ENCODE results near the gene RASSF4.

RASSF4 gene, protein sequence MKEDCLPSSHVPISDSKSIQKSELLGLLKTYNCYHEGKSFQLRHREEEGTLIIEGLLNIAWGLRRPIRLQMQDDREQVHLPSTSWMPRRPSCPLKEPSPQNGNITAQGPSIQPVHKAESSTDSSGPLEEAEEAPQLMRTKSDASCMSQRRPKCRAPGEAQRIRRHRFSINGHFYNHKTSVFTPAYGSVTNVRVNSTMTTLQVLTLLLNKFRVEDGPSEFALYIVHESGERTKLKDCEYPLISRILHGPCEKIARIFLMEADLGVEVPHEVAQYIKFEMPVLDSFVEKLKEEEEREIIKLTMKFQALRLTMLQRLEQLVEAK

GRCh38 chr10:44959247-44960087 lies at the start of gene RASSF4:
TSS of gene RASSF4 (plus strand) at chr10:44959802. CDS start at chr10:44970203, 10,401 bp downstream.
- no peak for FAIRE-seq

GRCh38 chr10:44909910-44910309 lies 49.7 kb upstream of the RASSF4 start:
- no peak for FAIRE-seq

- FAIRE-seq = no peak
Observed at GRCh38 chr10:44910602-44911001, 49.0 kb upstream of the RASSF4 start.

GRCh38 chr10:44911081-44911540 lies 48.5 kb upstream of the RASSF4 start, which contains the start of gene TMEM72:
TSS of gene TMEM72 (plus strand) at chr10:44911337. CDS start at chr10:44911513, 176 bp downstream.
- FAIRE-seq = no peak

GRCh38 chr10:44911951-44912350 lies 47.7 kb upstream of the RASSF4 start:
- FAIRE-seq = no peak

- no peak for FAIRE-seq
Observed at GRCh38 chr10:44913350-44914081, 46.1 kb upstream of the RASSF4 start.

DNA sequence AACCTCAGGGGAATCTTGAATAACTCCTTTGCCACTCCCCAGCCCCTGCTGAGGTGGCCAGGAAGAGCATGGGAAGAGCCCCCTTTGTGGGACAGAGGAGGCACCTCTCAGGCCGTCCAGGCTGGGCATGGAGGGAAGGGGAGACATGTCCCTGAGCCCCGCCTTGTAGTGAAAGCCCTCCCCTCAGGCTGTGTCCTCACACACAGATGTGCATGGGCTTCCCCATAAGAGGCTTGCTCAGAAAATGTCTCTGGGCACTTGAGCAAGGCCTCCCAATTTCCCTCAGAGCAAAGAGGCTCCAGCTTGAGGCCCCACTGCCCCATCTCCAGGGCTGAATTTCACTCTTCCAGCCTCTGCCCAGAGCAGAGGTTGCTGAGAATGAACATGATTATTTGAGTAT lies 44.7 kb upstream of the RASSF4 start:
- FAIRE-seq = no peak

- no peak for FAIRE-seq
Observed at GRCh38 chr10:44916429-44916828, 43.2 kb upstream of the RASSF4 start.

GRCh38 chr10:44917848-44918247 lies 41.8 kb upstream of the RASSF4 start:
- FAIRE-seq = no peak

- no peak for FAIRE-seq
Observed at GRCh38 chr10:44920252-44920651, 39.4 kb upstream of the RASSF4 start.

DNA sequence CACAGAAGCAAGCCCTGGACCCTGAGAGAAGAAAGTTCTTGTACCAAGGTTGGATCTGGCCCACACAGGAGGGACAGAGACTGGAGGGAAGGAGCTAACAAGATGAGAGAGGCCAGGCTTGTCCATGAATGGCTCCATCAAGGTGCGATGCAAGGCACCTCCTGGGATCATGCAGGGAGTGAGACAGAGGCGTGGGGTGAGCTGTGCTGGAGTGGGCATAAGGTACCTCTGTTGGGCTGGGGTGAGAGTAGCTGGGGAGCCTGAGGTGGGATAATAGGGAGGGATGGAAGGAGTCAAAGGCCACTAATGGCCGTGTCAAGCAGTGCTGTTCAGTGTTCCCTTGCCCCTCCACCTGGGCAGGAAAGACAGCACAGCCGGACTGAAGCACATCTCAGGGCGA lies 38.5 kb upstream of the RASSF4 start:
- no peak for FAIRE-seq

- no peak for FAIRE-seq
Observed at GRCh38 chr10:44921506-44921905, 38.1 kb upstream of the RASSF4 start.

GRCh38 chr10:44922021-44922420 lies 37.6 kb upstream of the RASSF4 start:
- no peak for FAIRE-seq

DNA sequence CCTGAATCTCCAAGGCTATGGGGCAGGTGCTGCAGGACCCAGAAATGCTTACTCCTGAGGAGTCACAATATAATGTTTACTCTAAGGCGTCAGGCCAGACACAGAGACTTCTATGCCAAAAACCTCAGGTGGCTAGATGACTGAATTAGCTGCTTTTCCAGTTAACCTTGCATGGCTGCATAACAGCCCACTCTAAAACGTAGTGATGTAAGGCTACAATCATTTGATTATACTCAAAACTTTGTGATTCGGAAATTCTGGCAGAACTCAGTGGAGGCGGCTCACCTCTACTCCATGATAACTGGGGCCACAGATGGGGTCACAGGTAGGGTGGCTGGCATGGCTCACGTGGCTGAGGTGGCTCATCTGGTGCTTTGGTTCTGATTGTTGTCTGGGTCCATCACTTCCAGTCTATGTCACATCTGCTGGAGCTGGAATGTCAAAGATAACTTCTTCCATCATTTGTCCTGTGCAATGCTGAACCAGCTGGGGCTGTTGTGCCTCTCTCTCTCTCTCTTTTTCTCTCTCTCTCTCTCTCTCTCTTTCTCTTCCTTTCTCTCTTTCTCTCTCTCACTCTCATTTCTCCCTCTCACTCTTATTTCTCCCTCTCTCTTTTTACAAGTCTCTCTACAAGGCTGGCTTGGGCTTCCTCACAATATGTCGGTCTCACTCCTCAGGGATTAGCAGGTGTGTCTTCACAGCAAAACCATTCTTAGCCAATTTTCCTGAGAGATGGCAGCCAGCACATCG lies 36.6 kb upstream of the RASSF4 start:
- FAIRE-seq = no peak

- FAIRE-seq = no peak
Observed at GRCh38 chr10:44923611-44924010, 36.0 kb upstream of the RASSF4 start.

DNA sequence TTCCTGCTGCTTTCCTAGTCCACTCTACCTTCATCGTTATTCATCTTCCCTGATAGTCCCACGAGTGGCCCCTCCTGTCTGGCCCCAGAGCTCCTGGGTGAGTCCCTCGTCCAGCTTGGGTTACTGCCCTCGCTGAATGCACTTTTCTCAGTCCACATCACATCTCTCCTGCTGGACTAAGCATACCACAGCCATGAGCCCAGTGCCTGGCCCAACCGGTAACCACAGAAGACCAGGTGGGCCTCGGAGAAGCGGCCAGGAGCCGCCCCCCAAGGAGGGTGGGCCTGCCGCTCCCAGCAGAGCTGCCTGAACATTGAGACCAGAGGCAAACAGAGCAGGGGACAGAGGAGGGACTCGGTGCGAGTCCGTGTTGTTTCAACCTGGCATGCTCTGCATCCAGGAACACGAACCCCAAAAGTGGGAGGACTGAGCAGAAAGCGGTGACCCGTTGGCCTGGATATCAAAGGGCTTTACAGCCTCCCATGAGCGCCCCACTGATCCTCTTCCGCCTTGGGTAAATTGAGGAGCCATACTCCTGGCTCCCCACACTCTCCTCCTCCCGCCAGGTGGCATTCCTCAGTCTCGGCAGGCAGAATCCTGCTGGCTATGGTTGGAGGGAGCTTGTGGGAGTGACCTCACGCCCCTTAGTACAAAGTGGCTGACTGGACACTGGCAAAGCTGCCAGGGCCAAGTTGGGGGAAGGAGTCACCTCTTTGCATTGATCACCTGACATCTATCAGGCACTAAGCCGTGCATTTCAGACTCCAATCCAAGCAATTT lies 35.2 kb upstream of the RASSF4 start:
- no peak for FAIRE-seq

DNA sequence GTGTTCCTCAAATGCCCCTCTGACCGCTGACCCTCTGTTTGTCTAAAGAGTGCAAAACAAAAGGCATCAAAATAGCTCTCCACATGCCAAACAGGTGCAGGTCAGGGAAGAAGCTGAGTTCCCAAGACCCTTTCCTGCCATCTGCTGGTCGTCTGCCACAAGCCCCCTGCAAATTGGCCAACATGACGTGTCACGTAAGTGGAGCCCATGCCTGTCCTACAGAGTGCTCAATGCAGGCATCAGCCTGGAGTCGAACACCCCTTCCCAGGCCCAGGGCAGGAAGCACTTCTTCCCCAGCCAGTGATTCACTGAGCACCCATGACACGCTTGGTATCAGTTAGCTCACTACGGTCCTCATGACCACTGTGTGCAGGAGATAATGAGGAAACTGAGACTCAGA lies 34.4 kb upstream of the RASSF4 start:
- no peak for FAIRE-seq

DNA sequence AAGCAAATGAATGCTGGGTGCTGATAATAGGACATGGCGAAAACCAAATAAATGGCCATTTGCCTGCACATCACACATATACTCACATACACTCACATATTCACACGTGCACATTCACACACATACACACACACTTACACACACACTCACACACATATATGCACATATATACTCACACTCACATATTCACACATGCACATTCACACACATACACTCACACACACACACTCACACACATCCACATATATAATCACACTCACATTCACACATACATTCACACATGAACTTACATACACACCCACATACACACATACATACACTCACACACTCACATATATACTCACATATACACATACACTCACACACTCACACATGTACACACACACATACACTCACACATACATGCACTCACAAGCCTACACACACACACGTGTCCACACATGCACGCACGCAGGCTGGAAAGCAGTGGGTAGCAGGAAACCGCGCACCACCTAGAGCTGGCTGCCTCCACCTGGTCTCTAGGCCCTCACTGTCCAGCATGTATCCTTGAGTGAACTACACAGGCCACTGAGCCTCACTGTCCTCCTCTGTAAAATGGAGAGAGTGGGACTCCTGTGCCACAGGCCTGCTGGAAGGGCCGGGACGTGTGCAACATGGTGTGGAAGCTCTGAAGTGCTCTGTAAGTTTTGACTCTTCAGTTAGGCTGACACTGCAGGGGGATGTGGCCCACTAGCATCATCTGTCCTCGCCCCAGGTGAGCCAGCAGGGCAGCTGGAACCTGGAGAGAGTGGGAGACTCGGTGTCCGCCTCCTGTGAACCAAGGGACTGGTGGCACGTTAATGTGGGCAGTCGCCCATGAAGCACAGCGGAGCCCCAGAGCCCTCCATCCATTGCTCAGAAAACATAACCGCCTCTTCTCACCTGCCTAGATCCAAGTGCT lies 33.5 kb upstream of the RASSF4 start:
- FAIRE-seq = no peak

DNA sequence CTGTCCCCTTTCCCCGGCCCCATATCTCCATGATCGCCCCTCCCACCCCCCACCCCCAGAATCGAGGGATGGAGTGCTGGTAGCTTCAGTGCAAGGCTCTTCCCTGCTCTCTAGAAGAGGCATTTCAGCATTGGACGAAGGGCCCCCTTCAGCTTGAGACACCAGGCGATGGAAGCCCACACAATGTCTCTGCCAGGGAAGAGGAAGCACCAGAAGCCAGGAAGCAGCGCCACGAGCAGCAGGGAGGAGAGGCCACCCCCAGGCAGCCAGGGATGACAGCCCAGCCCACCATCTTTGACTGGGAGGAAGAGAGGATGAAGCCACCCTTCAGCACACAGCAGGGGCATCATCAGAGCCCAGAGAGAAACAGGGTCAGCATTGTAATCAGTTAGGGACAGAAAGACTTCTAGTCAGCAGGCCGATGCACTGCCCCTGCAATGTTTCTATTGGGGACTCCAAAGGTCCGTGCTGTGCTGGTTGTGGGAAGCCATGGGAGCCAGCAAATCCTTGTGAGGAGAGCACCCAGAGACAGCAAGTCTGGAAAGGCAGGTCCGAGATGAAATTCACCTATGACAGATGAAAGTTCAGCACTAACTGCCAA lies 32.8 kb upstream of the RASSF4 start:
- FAIRE-seq = no peak

- FAIRE-seq = no peak
Observed at GRCh38 chr10:44927352-44927751, 32.2 kb upstream of the RASSF4 start.
